Peyer's patch (tissue), 4 donors: ENCODE measurements around the gene INKA2.

Experiments used
- CTCF ChIP-seq, 6 experiments: fragments of 450-650 bp in 4 of 6; fragments of 200-600 bp in 2 of 6; sonication (generic) in 1 of 6; IDR thresholded peaks; one replicate each; pipeline ENCODE4 v1.5.1; 2017 to 2019; ENCODE audit warnings: antibody characterized with exemption in 6 of 6, mild to moderate bottlenecking in 3 of 6, moderate library complexity in 1 of 6
- POLR2A ChIP-seq, 2 donors: fragments of 450-650 bp; IDR thresholded peaks; one replicate each; pipeline ENCODE4 v1.5.1; 2017; ENCODE audit warnings: antibody characterized with exemption in 2 of 2, mild to moderate bottlenecking in 2 of 2, moderate library complexity in 2 of 2

GRCh38 chr1:111717450-111717849 is 21.7 kb downstream of the INKA2 start:
- TF ChIP-seq CTCF (IDR thresholded peaks at IDR 0.05) (no peak), POLR2A (IDR thresholded peaks at IDR 0.05) (no peak)
